A172 (cell line): Measurements from ENCODE around the gene RPL15. TPM values are rescaled to one million over a fixed set of nuclear protein-coding genes. Genes with fewer than 3 reads are reported as not detected.
"Not testable (repeated sequence)": the region's sequence is repeated elsewhere in the genome, so short reads cannot be mapped to it uniquely, and the experiment has no call there.

Experiments
- DNase-seq: peaks from one replicate; pipeline ENCODE4 v3.0.0-alpha.2; 2015; ENCODE audit warnings: low spot score
- total RNA-seq: library from RNA; depleted of rRNA; stranded (reverse); fragments of >200 nt; shearing (Covaris generic); gene quantifications from 2 replicates; pipeline ENCODE4 v1.2.3, GENCODE V29; 2014; rRNA removed

The RPL15 gene
- total RNA-seq, result 1,056 and 1,847 TPM in 2 replicates

DNA sequence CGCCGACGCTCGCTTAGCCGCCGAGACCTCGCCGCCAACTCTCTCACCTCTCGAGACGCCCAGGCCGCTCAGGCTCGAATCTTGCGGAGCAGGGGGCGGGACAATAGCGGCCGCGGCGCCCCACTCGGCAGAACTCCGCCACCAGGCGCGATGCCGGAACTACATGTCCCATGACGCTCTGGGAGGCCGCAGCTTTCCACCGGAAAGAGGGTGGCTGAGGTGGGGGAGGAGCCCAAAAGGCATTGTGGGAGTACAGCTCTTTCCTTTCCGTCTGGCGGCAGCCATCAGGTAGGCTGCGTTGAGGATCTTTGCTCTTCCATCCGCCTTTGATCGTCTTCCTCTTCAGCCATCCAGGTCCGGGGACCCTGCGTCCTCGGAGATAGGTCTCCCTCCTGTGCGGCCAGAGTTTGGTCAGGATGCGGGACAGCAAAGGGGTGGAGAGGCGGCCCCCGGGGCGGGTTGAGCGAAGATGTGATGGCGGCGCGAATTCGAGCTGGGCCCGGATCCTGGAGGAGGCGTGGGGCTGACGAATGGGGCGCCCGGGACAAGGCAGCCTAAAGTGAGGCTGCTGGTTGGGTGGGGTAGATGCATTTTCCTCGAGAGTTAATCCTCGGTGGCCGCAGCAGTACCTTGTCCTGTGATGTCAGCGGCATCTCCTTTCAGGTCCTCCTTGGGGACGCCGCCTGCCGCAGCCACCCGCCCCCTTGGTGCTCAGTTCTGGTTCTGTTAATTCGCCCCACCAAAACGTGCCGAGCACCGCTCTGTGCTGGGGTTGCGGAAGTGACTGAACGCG is at the start of gene RPL15, which contains the start of gene NKIRAS1:
Gene RPL15, plus strand, starts transcription at position 247 of the 793 bp plus-strand sequence. CDS start 728 bp downstream, outside the sequence.
Gene NKIRAS1, minus strand, starts transcription at position 105 of the 793 bp plus-strand sequence. CDS start 6,086 bp downstream, outside the sequence.
- DNase-seq, result peak; percentile 97

GRCh38 chr3:23867400-23867799 is 49.5 kb upstream of the RPL15 start:
- no peak for DNase-seq

DNA sequence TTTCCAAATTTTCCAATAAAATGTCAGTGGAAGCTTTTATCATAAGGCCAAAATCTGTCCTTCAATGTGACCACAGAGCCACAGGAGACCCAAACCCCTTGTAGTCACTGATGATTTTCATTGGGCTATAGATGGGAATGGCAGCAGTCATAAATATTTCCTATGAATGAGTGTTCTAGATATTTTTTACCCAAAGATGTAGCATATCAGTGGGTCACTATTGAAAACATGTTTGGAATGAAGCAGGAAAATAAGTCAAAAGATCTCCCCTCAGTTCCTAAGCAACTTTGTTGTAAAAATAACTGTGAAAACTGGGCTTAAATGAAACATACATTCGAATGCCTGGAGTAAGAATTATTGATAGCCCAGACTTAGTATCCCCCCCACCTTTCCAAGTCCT is 49.1 kb upstream of the RPL15 start:
- DNase-seq, result no peak

DNA sequence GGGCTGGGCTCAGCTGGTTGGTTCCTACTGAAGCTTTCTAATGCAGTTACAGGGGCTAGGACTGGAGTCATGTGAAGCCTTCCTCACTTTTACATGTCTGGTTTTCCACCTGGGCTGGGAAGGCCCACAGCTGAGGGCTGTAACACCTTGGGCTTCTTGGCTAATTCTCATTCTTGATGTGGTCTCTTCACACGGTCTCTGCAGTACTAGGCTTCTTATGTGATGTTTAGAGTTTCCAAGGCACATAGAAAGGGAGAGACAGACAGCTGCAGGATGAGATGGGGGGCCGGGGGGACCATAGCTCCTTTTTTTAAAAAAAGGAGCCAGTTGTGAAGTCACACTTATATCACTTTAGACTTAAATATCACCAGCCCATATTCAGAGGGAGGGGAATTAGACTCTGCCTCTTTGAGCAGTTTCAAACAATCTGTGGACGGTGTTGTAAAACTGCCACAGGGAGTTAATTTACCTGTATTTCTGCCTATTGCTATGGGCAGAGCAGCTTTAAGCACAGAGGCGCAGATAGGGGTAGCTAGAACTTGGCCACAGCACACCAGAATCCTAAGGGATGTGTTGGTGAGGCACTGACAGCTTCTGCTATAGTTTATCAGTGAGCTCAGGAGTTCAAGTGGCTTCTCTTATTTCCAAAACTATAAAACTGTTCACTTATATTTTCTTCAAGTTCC is 46.8 kb upstream of the RPL15 start:
- DNase-seq, result no peak

DNA sequence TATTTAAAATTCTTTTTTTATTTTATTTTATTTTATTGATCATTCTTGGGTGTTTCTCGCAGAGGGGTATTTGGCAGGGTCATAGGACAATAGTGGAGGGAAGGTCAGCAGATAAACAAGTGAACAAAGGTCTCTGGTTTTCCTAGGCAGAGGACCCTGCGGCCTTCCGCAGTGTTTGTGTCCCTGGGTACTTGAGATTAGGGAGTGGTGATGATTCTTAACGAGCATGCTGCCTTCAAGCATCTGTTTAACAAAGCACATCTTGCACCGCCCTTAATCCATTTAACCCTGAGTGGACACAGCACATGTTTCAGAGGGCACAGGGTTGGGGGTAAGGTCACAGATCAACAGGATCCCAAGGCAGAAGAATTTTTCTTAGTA is 46.3 kb upstream of the RPL15 start:
- DNase-seq, result not testable (repeated sequence)

GRCh38 chr3:23871361-23871760 is 45.6 kb upstream of the RPL15 start:
- DNase-seq, result not testable (repeated sequence)

DNA sequence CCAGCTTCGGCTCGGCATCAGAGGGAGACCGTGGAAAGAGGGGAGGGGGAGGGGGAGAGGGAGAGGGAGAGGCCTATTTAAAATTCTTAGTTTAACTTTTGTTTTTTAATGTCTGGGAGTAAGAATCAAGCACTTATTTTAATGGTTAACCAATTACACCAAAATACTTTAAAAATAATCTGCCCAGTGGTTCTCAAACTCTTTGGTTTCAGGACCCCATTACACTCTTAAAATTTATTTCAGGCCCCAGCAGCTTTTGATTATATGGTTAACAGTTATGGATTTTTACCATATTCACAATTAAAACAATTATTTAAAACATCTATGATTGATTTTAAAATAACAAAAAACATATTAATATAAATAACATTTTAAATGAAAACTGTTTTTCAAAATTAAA is 44.6 kb upstream of the RPL15 start:
- no peak for DNase-seq

- no peak for DNase-seq
Measured at GRCh38 chr3:23873941-23874340, 43.0 kb upstream of the RPL15 start.

- DNase-seq, result no peak
Measured at GRCh38 chr3:23874359-23875112, 42.4 kb upstream of the RPL15 start.

- no peak for DNase-seq
Measured at GRCh38 chr3:23875113-23875725, 41.7 kb upstream of the RPL15 start.

DNA sequence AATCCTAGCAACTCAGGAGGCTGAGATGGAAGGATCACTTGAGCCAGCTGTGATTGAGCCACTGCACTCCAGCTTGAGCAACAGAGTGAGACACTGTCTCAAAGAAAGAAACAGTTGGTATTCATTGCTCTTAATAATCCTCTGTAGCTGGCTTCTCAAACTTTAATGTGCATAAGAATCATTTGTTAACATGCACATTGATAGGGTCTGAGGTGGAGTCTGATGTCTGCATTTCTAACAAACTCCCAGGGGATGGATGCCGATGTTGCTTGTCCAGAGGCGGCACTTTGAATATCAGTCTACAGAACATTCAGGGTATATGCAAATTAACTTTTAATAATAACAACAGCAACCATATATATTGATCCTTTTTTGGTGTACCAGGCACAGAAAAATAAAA is 40.0 kb upstream of the RPL15 start:
- no peak for DNase-seq

GRCh38 chr3:23877329-23877980 is 39.5 kb upstream of the RPL15 start:
- DNase-seq, result peak; percentile 49

GRCh38 chr3:23879485-23879884 is 37.4 kb upstream of the RPL15 start:
- no peak for DNase-seq

GRCh38 chr3:23880703-23881339 is 36.1 kb upstream of the RPL15 start:
- no peak for DNase-seq

DNA sequence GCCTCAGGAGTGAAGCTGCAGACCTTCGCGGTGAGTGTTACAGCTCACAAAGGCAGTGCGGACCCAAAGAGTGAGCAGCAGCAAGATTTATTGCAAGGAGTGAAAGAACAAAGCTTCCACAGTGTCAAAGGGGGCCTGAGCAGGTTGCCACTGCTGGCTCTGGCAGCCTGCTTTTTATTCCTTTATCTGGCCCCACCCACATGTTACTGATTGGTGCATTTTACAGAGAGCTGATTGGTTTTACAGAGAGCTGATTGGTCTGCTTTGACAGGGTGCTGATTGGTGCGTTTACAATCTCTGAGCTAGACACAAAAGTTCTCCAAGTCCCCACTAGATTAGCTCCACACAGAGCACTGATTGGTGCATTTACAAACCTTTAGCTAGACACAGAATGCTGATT is 34.9 kb upstream of the RPL15 start:
- DNase-seq, result not testable (repeated sequence)

DNA sequence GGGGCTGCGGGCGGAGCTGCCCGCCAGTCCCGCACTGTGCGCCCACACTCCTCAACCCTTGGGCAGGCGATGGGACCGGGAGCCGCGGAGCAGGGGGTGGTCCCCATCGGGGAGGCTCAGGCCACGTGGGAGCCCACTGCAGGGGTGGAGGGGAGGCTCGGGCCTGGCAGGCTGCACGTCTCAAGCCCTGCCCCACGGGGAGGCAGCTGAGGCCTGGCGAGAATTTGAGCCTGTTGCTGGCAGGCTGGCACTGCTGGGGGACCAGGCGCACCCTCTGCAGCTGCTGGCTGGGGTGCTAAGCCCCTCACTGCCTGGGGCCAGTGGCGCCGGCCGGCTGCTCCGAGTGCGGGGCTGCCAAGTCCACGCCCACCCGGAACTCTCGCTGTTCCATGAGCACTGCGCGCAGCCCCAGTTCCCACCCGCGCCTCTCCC is 34.4 kb upstream of the RPL15 start:
- DNase-seq, result no peak

- no peak for DNase-seq
Measured at GRCh38 chr3:23884481-23884880, 32.5 kb upstream of the RPL15 start.

GRCh38 chr3:23885210-23885609 is 31.7 kb upstream of the RPL15 start:
- no peak for DNase-seq

GRCh38 chr3:23886311-23886710 is 30.6 kb upstream of the RPL15 start:
- no peak for DNase-seq

DNA sequence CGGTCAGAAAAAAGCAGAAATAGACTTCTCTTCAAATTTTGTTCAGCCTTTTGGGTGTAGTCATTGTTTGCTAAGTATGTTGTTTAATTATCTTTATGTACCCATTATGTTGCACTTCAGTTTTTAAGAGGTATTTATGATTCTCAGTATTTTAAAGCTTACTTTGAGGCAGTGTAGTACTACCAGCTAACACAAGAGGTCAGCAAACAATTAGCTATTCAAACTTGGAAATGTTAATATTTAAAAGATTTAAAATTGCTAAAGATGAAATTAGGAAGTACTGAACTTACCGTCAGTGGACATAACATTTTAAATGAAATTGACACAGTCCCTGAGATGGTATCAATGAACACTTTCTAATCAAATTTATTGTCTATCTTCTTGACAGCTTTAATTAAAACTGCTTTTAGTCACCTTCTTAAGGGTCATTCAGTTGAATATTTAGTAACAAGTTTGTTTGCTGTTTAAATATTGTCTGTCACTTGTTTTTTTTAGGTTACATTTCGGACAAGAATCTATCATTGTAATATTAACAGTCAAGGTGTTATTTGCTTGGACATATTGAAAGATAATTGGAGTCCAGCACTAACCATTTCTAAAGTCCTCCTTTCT is 28.2 kb upstream of the RPL15 start:
- DNase-seq, result peak; percentile 27
